ENCODE measurements around the gene SETD2. TPM values are rescaled to one million over a fixed set of nuclear protein-coding genes. Genes with fewer than 3 reads are reported as not detected.
"Not testable (repeated sequence)": the region's sequence is repeated elsewhere in the genome, so short reads cannot be mapped to it uniquely, and the experiment has no call there.

Gene SETD2
- total RNA-seq, 4 donors from 2014 or later, result 70.3 to 92.1 (median 87.3) TPM

DNA sequence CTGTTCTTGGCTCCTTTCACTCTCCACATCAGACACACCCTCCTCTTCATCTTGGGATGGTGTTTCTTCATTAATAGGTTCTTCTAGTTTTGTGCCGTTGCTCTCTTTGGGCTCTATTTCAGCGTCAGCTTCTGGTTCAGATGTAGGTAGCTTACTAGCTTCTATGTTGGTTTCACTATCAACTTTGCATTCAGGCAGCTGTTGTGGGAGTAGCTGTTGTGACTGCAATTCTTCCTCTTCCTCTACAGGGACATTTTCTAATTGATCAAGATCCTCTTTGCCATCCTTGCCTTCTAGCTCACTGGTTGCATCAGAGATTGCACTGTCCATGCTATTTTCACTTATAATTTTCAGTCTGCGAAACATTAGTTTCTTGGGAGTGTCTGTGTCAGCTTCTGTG lies 80.1 kb downstream of the SETD2 start:
- H3K27me3 ChIP-seq, result no peaks in the 10 kb centered on the region
- no peak overlapping the region for H3K27ac ChIP-seq
- H3K4me3 ChIP-seq, result no peak overlapping the region
- H3K36me3 ChIP-seq, result no peaks in the 10 kb centered on the region
- intact Hi-C loops (cut with DNase I; ENCODE audit: low total_unique reads), result no loop called here
- no peaks in the 10 kb centered on the region for H3K4me1 ChIP-seq
- H3K9me3 ChIP-seq, result no peaks in the 10 kb centered on the region
- no peak for DNase-seq
- no peak for TF ChIP-seq POLR2A (IDR thresholded peaks at IDR 0.05)
- TF ChIP-seq, protein P1, sequence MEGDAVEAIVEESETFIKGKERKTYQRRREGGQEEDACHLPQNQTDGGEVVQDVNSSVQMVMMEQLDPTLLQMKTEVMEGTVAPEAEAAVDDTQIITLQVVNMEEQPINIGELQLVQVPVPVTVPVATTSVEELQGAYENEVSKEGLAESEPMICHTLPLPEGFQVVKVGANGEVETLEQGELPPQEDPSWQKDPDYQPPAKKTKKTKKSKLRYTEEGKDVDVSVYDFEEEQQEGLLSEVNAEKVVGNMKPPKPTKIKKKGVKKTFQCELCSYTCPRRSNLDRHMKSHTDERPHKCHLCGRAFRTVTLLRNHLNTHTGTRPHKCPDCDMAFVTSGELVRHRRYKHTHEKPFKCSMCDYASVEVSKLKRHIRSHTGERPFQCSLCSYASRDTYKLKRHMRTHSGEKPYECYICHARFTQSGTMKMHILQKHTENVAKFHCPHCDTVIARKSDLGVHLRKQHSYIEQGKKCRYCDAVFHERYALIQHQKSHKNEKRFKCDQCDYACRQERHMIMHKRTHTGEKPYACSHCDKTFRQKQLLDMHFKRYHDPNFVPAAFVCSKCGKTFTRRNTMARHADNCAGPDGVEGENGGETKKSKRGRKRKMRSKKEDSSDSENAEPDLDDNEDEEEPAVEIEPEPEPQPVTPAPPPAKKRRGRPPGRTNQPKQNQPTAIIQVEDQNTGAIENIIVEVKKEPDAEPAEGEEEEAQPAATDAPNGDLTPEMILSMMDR (IDR thresholded peaks at IDR 0.05), result no peak

DNA sequence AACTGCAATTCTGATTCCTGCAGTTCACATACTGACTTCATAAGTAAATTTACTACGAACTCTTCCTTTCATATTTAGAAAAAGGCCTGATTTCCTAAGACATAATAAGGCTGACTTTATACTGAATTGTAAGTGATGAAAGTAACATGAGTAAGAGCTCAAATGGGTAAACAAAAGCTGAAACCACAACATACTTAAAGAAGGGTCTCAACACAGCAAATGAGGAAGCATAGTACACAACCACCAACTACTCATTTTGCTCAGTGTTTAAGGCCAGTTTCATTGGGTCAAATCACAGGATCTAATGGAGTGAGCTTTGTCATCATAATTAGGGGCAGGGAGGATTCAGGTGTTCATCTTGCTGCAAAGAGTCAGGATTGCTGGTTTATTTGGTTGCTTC lies 81.4 kb downstream of the SETD2 start:
- Histone ChIP-seq H3K4me3 (no peak overlapping the region), H3K36me3 (no peaks in the 10 kb centered on the region)

DNA sequence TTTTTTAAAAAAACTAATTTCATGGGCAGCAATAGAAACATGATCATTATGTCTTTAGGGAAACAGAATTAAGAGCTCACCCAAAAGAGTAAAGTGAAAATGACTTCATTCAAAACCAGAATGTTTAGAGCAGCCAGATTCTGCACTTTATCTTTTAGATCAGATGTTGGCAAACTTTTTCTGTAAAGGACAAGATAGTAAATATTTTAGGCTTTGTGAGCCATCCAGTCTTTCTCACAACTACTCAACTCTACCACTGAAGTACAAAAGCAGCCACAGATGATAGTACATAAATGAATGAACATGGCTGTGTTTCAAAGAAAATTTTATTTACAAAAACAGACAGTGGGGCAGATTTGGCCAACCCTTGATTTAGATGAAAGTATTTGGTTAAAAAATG lies 84.5 kb downstream of the SETD2 start:
- no peak for TF ChIP-seq POLR2A (IDR thresholded peaks at IDR 0.05)
- TF ChIP-seq, protein P1 (IDR thresholded peaks at IDR 0.05), result no peak
- Histone ChIP-seq H3K4me1 (no peaks in the 10 kb centered on the region), H3K36me3 (no peaks in the 10 kb centered on the region), H3K27ac (no peak overlapping the region), H3K9me3 (no peaks in the 10 kb centered on the region), H3K27me3 (no peaks in the 10 kb centered on the region), H3K4me3 (no peak overlapping the region)
- intact Hi-C loops (cut with DNase I; ENCODE audit: low total_unique reads), result no loop called here
- DNase-seq, result no peak

More for the DNA sequence above, 81.4 kb downstream of the SETD2 start:
- TF ChIP-seq, protein P1 (IDR thresholded peaks at IDR 0.05), result no peak
- no peak for TF ChIP-seq POLR2A (IDR thresholded peaks at IDR 0.05)
- DNase-seq, result no peak
- Histone ChIP-seq H3K27ac (no peak overlapping the region), H3K9me3 (no peaks in the 10 kb centered on the region), H3K4me1 (no peaks in the 10 kb centered on the region), H3K27me3 (no peaks in the 10 kb centered on the region)
- intact Hi-C loops (cut with DNase I; ENCODE audit: low total_unique reads), result no loop called here

DNA sequence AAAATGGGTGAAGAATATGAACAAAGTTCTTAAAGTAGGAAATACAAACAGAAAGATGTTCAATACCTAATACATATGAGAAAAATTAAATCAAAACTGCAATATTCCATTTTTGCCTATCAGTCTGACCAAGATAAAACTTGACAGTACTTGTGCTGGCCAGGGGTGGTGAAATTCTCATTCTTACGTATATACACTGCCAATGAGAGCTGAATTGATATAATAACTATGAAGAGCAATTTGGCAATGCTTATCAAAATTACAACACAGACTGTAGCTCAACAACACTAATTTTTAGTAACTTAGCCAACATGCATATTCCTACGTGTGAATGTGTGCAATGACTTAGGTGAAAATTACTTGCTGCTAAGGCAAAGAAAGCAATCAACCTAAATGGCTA lies 90.2 kb downstream of the SETD2 start:
- intact Hi-C loops (cut with DNase I; ENCODE audit: low total_unique reads), result no loop called here
- H3K4me1 ChIP-seq, result no peaks in the 10 kb centered on the region
- no peaks in the 10 kb centered on the region for H3K9me3 ChIP-seq
- TF ChIP-seq POLR2A (IDR thresholded peaks at IDR 0.05), result no peak
- TF ChIP-seq, protein P1 (IDR thresholded peaks at IDR 0.05), result no peak
- no peaks in the 10 kb centered on the region for H3K27me3 ChIP-seq
- H3K4me3 ChIP-seq, result no peak overlapping the region
- no peaks in the 10 kb centered on the region for H3K36me3 ChIP-seq
- no peak for DNase-seq
- no peak overlapping the region for H3K27ac ChIP-seq

- intact Hi-C loops (cut with DNase I; ENCODE audit: low total_unique reads), result no loop called here
- Histone ChIP-seq H3K4me3 (no peak overlapping the region), H3K9me3 (no peaks in the 10 kb centered on the region), H3K4me1 (no peaks in the 10 kb centered on the region), H3K27me3 (no peaks in the 10 kb centered on the region), H3K27ac (no peak overlapping the region), H3K36me3 (no peaks in the 10 kb centered on the region)
- no peak for DNase-seq
- TF ChIP-seq POLR2A (IDR thresholded peaks at IDR 0.05), result no peak
- TF ChIP-seq, protein P1 (IDR thresholded peaks at IDR 0.05), result no peak
Measured at GRCh38 chr3:47070770-47071169, 93.1 kb downstream of the SETD2 start.

GRCh38 chr3:47066259-47066658 lies 97.7 kb downstream of the SETD2 start:
- H3K36me3 ChIP-seq; H3K27me3 ChIP-seq; H3K4me1 ChIP-seq; H3K27ac ChIP-seq; H3K4me3 ChIP-seq; DNase-seq; intact Hi-C loops (cut with DNase I; ENCODE audit: low total_unique reads); H3K9me3 ChIP-seq: not testable (repeated sequence)

Measured in uterus (tissue), 4 donors.